ENCODE results near the gene C1orf167. TPM values are rescaled to one million over a fixed set of nuclear protein-coding genes. Genes with fewer than 3 reads are reported as not detected.

The C1orf167 gene
- total and polyA plus RNA-seq, 2 experiments from 2014 or later = 1.7 to 2.2 TPM

GRCh38 chr1:11825131-11825530, 63.1 kb downstream of the C1orf167 start:
- TF ChIP-seq NANOG (IDR thresholded peaks at IDR 0.05; ENCODE audit: borderline replicate concordance) = no peak
- TF ChIP-seq ETS1 (IDR thresholded peaks at IDR 0.05) = no peak
- H4K20me1 ChIP-seq (replicated peaks; ENCODE audit: insufficient read depth) = no peaks in the 10 kb centered on the region
- DNase-seq (ENCODE audit: low spot score) (no peak), ATAC-seq (no peak)
- H3K27me3 Mint-ChIP-seq (ENCODE audit: insufficient read depth, low read depth, poor library complexity) = no peaks in the 10 kb centered on the region
- H3F3A ChIP-seq (replicated peaks; ENCODE audit: low read depth) = peaks cover 12% of the 10 kb centered on the region; the same call in 1 of the 2 replicates
- H3K9me3 Mint-ChIP-seq = no peaks in the 10 kb centered on the region
- H2AFZ ChIP-seq = no peak overlapping the region
- no peak overlapping the region for H3K4me2 ChIP-seq
- H3K27me3 ChIP-seq (ENCODE audit: insufficient read depth) = no peaks in the 10 kb centered on the region
- no peak overlapping the region for H3K4me3 Mint-ChIP-seq
- no peak overlapping the region for H3K27ac Mint-ChIP-seq
- H3K9me2 ChIP-seq (ENCODE audit: insufficient read depth) = no peaks in the 10 kb centered on the region
- peaks cover 42% of the 10 kb centered on the region for H3K36me3 ChIP-seq (ENCODE audit: insufficient read depth)
- no peak overlapping the region for H3K4me3 ChIP-seq
- no peaks in the 10 kb centered on the region for H3K79me2 ChIP-seq (replicated peaks; ENCODE audit: insufficient read depth)
- H3K4me1 ChIP-seq (ENCODE audit: insufficient read depth) = no peaks in the 10 kb centered on the region
- no peak overlapping the region for H3K27ac ChIP-seq (ENCODE audit: low read depth)
- no peaks in the 10 kb centered on the region for H3K4me1 Mint-ChIP-seq
- peaks cover 49% of the 10 kb centered on the region for H3K36me3 Mint-ChIP-seq (ENCODE audit: low read depth)

GRCh38 chr1:11826946-11827345, 65.0 kb downstream of the C1orf167 start:
- Histone ChIP-seq H3F3A (replicated peaks; ENCODE audit: low read depth) (peaks cover 13% of the 10 kb centered on the region; the same call in 1 of the 2 replicates), H3K79me2 (replicated peaks; ENCODE audit: insufficient read depth) (no peaks in the 10 kb centered on the region), H3K27me3 (ENCODE audit: insufficient read depth) (no peaks in the 10 kb centered on the region), H3K4me1 (ENCODE audit: insufficient read depth) (no peaks in the 10 kb centered on the region), H3K9me2 (ENCODE audit: insufficient read depth) (no peaks in the 10 kb centered on the region), H4K20me1 (replicated peaks; ENCODE audit: insufficient read depth) (0 out of 2 replicates have a peak, but pooled peaks cover 3% of the 10 kb centered on the region), H3K4me3 (no peak overlapping the region), H2AFZ (no peak overlapping the region), H3K4me2 (no peak overlapping the region), H3K27ac (ENCODE audit: low read depth) (no peak overlapping the region), H3K36me3 (ENCODE audit: insufficient read depth) (peaks cover 51% of the 10 kb centered on the region)
- Mint-ChIP-seq H3K4me1 (no peaks in the 10 kb centered on the region), H3K36me3 (ENCODE audit: low read depth) (peaks cover 55% of the 10 kb centered on the region), H3K27me3 (ENCODE audit: insufficient read depth, low read depth, poor library complexity) (no peaks in the 10 kb centered on the region), H3K27ac (no peak overlapping the region), H3K4me3 (no peak overlapping the region), H3K9me3 (no peaks in the 10 kb centered on the region)
- DNase-seq (ENCODE audit: low spot score) = no peak
- ATAC-seq = no peak
- TF ChIP-seq STAT1 (IDR thresholded peaks at IDR 0.05; ENCODE audit: unreplicated experiment) = no peak
- TF ChIP-seq EZH2 (IDR thresholded peaks at IDR 0.05; ENCODE audit: low read depth, unreplicated experiment) = no peak
- TF ChIP-seq ZNF462 (CRISPR knock-in tag; IDR thresholded peaks at IDR 0.05) = no peak
- TF ChIP-seq ETS1 (IDR thresholded peaks at IDR 0.05) = no peak
- TF ChIP-seq, protein P1, sequence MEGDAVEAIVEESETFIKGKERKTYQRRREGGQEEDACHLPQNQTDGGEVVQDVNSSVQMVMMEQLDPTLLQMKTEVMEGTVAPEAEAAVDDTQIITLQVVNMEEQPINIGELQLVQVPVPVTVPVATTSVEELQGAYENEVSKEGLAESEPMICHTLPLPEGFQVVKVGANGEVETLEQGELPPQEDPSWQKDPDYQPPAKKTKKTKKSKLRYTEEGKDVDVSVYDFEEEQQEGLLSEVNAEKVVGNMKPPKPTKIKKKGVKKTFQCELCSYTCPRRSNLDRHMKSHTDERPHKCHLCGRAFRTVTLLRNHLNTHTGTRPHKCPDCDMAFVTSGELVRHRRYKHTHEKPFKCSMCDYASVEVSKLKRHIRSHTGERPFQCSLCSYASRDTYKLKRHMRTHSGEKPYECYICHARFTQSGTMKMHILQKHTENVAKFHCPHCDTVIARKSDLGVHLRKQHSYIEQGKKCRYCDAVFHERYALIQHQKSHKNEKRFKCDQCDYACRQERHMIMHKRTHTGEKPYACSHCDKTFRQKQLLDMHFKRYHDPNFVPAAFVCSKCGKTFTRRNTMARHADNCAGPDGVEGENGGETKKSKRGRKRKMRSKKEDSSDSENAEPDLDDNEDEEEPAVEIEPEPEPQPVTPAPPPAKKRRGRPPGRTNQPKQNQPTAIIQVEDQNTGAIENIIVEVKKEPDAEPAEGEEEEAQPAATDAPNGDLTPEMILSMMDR (conservative IDR thresholded peaks at IDR 0.05; ENCODE audit: low read depth in 2 of 2) = no peak
- TF ChIP-seq ZNF114 (CRISPR knock-in tag; IDR thresholded peaks at IDR 0.05) = no peak
- TF ChIP-seq NANOG (IDR thresholded peaks at IDR 0.05; ENCODE audit: borderline replicate concordance) = no peak
- TF ChIP-seq EZH2phosphoT487 (IDR thresholded peaks at IDR 0.05; ENCODE audit: unreplicated experiment) = no peak
- TF ChIP-seq ZNF331 (CRISPR knock-in tag; IDR thresholded peaks at IDR 0.05; ENCODE audit: low read depth) = no peak
- TF ChIP-seq CREB1 (CRISPR knock-in tag; IDR thresholded peaks at IDR 0.05; ENCODE audit: low read depth) = no peak
- TF ChIP-seq POLR2AphosphoS5 (IDR thresholded peaks at IDR 0.05; ENCODE audit: low read depth) = no peak
- no peak for TF ChIP-seq JUNB (IDR thresholded peaks at IDR 0.05; ENCODE audit: unreplicated experiment)
